A673 (cell line): Measurements from ENCODE around the gene COLEC12. TPM values are rescaled to one million over a fixed set of nuclear protein-coding genes. Genes with fewer than 3 reads are reported as not detected.

Source experiments
- BruUV-seq: library from RNA; stranded (reverse); fragments of 400-500 nt; replicated peaks from 2 replicates; lab custom pipeline; 2021; lab: Mats Ljungman, UMichigan
- CTCF ChIA-PET: fragments of 300-600 bp; sonication (Branson Sonifier 250); formaldehyde crosslinking; loops from one replicate; lab custom pipeline; 2022; ENCODE audit warnings: antibody characterized with exemption; lab: Charles Lee
- POLR2A ChIA-PET: fragments of 300-600 bp; sonication (Branson Sonifier 250); formaldehyde crosslinking; loops from one replicate; lab custom pipeline; 2022; ENCODE audit warnings: antibody characterized with exemption; ENCODE audit not compliant: low non-redundant PET; lab: Charles Lee
- DNase-seq: peaks from one replicate; pipeline ENCODE4 v3.0.0-alpha.2; 2015; ENCODE audit warnings: low spot score
- H3K27ac ChIP-seq: fragments of 200-600 bp; sonication (generic); 2 replicates; pipeline ENCODE4 v1.5.1; 2016; ENCODE audit warnings: mixed run types, low read depth, mild to moderate bottlenecking, mixed read lengths, antibody characterized with exemption, low read length; ENCODE audit not compliant: poor library complexity, severe bottlenecking
- H3K27me3 ChIP-seq: fragments of 200-600 bp; sonication (generic); replicated peaks from 2 replicates; pipeline ENCODE4 v1.6.1; 2017; ENCODE audit warnings: mixed run types, low read depth, mild to moderate bottlenecking, mixed read lengths, antibody characterized with exemption, low read length; ENCODE audit not compliant: insufficient read depth, poor library complexity
- H3K36me3 ChIP-seq: fragments of 200-600 bp; sonication (generic); 2 replicates; pipeline ENCODE4 v1.6.1; 2016; ENCODE audit warnings: mixed run types, mild to moderate bottlenecking, mixed read lengths, antibody characterized with exemption, low read length; ENCODE audit not compliant: insufficient read depth, poor library complexity, severe bottlenecking
- H3K4me1 ChIP-seq: fragments of 200-600 bp; sonication (generic); 2 replicates; pipeline ENCODE4 v1.6.1; 2017; ENCODE audit warnings: mixed run types, mild to moderate bottlenecking, mixed read lengths, antibody characterized with exemption, low read length; ENCODE audit not compliant: insufficient read depth, poor library complexity, severe bottlenecking
- H3K4me3 ChIP-seq: fragments of 200-600 bp; sonication (generic); 2 replicates; pipeline ENCODE4 v1.5.1; 2016; ENCODE audit warnings: low read depth, mixed run types, mild to moderate bottlenecking, mixed read lengths, low read length; ENCODE audit not compliant: poor library complexity, severe bottlenecking
- H3K9me3 ChIP-seq: fragments of 200-600 bp; sonication (generic); 2 replicates; pipeline ENCODE4 v1.6.1; 2016; ENCODE audit warnings: mixed run types, low read depth, mild to moderate bottlenecking, mixed read lengths, antibody characterized with exemption, low read length; ENCODE audit not compliant: poor library complexity, severe bottlenecking
- EZH2 ChIP-seq: fragments of 200-600 bp; sonication (generic); IDR thresholded peaks from 2 replicates; pipeline ENCODE4 v1.6.1; 2017; ENCODE audit warnings: borderline replicate concordance, low read depth, mild to moderate bottlenecking, mixed read lengths, antibody characterized with exemption, low read length; ENCODE audit not compliant: poor library complexity, severe bottlenecking
- intact Hi-C: fragments of 100-400 bp; cut with micrococcal nuclease; formaldehyde crosslinking; loops from one replicate; pipeline ENCODE4 v1.10.0; 2022; ENCODE audit not compliant: unreplicated experiment
- total RNA-seq: library from RNA; stranded (reverse); gene quantifications from 2 replicates; pipeline ENCODE4 v1.2.3, GENCODE V29; 2021
- TF ChIP-seq, protein P1 (sequence below): fragments of 300-800, 200-600 bp; sonication (generic); conservative IDR thresholded peaks from 2 replicates; pipeline ENCODE4 v1.5.1; 2017; ENCODE audit warnings: low read depth, mild to moderate bottlenecking, antibody characterized with exemption, low read length, moderate library complexity, mixed read lengths

COLEC12 gene
- total RNA-seq, 1 experiment from 2014 or later: 0.86 TPM

DNA sequence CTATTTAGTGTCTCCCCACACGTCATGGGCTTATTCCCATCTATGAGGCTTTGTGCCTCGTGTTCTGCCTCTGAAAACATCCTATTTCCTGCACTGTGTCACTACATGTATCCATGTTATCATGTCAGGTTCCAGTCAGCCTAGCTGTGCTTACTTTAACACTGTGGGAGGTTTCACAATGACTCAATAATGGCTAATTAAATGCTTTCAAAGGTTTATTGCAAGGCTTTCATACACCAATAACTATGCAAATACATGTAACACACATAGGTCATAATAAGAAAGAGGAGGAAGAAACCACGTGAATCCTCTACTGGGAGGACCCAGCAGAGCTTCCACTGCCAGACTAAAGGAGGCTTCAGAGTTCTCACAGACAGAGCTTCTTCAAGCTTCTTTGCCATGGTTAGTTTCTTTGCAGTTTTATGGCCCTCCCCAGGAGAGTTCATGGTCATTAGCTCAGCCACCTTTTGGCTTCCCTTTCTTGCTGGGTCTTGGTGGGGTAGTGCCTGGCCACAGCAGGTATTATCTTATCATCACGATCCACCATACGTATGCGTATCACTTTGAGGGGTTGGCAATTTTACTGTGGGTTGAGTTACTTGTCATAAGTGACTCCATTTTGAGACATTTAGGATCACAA, 5.1 kb upstream of the COLEC12 start:
- peaks cover 11% of the 10 kb centered on the region for H3K27me3 ChIP-seq
- H3K36me3 ChIP-seq: no peaks in the 10 kb centered on the region
- no TSS peak for BruUV-seq
- TF ChIP-seq, protein P1, sequence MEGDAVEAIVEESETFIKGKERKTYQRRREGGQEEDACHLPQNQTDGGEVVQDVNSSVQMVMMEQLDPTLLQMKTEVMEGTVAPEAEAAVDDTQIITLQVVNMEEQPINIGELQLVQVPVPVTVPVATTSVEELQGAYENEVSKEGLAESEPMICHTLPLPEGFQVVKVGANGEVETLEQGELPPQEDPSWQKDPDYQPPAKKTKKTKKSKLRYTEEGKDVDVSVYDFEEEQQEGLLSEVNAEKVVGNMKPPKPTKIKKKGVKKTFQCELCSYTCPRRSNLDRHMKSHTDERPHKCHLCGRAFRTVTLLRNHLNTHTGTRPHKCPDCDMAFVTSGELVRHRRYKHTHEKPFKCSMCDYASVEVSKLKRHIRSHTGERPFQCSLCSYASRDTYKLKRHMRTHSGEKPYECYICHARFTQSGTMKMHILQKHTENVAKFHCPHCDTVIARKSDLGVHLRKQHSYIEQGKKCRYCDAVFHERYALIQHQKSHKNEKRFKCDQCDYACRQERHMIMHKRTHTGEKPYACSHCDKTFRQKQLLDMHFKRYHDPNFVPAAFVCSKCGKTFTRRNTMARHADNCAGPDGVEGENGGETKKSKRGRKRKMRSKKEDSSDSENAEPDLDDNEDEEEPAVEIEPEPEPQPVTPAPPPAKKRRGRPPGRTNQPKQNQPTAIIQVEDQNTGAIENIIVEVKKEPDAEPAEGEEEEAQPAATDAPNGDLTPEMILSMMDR: no peak
- no peak for TF ChIP-seq EZH2
- intact Hi-C loops: no loop called here
- no peaks in the 10 kb centered on the region for H3K9me3 ChIP-seq
- no peaks in the 10 kb centered on the region for H3K4me1 ChIP-seq
- no peak overlapping the region for H3K4me3 ChIP-seq
- no peak overlapping the region for H3K27ac ChIP-seq
- no peak for DNase-seq
- POLR2A ChIA-PET: no interaction called here
- CTCF ChIA-PET: no interaction called here

DNA sequence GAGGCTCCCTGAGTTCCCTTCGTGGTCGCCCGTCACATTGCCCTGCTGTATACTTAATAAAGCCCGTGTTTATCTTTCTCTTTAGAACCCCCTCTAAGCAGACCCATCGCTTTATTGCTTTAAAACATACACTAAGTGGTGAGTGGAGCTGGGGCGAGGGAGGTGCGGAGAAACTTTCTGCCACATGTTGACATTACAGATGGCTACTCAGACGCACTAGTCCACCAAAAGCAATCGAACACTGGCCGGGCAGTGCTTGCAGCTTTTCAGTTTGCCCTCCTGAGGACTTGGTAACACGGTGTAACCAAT, 859 bp upstream of the COLEC12 start:
- TF ChIP-seq, protein P1: no peak
- no peak for TF ChIP-seq EZH2
- Histone ChIP-seq H3K9me3 (no peaks in the 10 kb centered on the region), H3K27ac (no peak overlapping the region), H3K4me3 (no peak overlapping the region), H3K27me3 (peaks cover 30% of the 10 kb centered on the region), H3K4me1 (peaks cover 10% of the 10 kb centered on the region), H3K36me3 (no peaks in the 10 kb centered on the region)
- no TSS peak for BruUV-seq
- no peak for DNase-seq
- ChIA-PET POLR2A (no interaction called here), CTCF (no interaction called here)
- intact Hi-C loops: no loop called here

- no TSS peak for BruUV-seq
- peaks cover 10% of the 10 kb centered on the region for H3K4me1 ChIP-seq
- POLR2A ChIA-PET: no interaction called here
- intact Hi-C loops: loop anchor here (10.0 kb wide), 2 partner anchors 115 to 335 kb away; no protein-coding TSS in a partner anchor
- no peaks in the 10 kb centered on the region for H3K36me3 ChIP-seq
- peaks cover 30% of the 10 kb centered on the region for H3K27me3 ChIP-seq
- peak overlapping the region; percentile 46 for H3K4me3 ChIP-seq
- no peaks in the 10 kb centered on the region for H3K9me3 ChIP-seq
- CTCF ChIA-PET: no interaction called here
- DNase-seq: peak; percentile 52
- no peak overlapping the region for H3K27ac ChIP-seq
- TF ChIP-seq, protein P1: 0 out of 2 replicates have a peak, but pooled peaks have one; percentile 13
- no peak for TF ChIP-seq EZH2
Measured at GRCh38 chr18:499776-500631, 497 bp downstream of the COLEC12 start.
